Fibroblast of villous mesenchyme (primary cell): Measurements from ENCODE around the gene FOXP3. TPM values are rescaled to one million over a fixed set of nuclear protein-coding genes. Genes with fewer than 3 reads are reported as not detected.

ENCODE experiments used
- DNase-seq: peaks from one replicate; pipeline ENCODE4 v3.0.0-alpha.2; 2010; ENCODE audit warnings: low read depth
- H3K4me3 ChIP-seq: 2 replicates; pipeline ENCODE4 v1.5.1; 2011; ENCODE audit warnings: low read depth, mild to moderate bottlenecking, low read length
- total RNA-seq: library from RNA; depleted of rRNA; stranded (reverse); fragments of >200 nt; gene quantifications from 2 replicates; pipeline ENCODE4 v1.2.3, GENCODE V29; 2012
- TF ChIP-seq, protein P1 (sequence below): IDR thresholded peaks from 2 replicates; pipeline ENCODE4 v1.5.1; 2012; ENCODE audit warnings: low read depth, mild to moderate bottlenecking, low read length; ENCODE audit not compliant: insufficient read depth

Gene FOXP3
- total RNA-seq, 1 donor, result under 0.01 TPM

GRCh38 chrX:49204017-49204416 lies 60.5 kb downstream of the FOXP3 start:
- no peak overlapping the region for H3K4me3 ChIP-seq
- DNase-seq, result no peak
- TF ChIP-seq, protein P1, sequence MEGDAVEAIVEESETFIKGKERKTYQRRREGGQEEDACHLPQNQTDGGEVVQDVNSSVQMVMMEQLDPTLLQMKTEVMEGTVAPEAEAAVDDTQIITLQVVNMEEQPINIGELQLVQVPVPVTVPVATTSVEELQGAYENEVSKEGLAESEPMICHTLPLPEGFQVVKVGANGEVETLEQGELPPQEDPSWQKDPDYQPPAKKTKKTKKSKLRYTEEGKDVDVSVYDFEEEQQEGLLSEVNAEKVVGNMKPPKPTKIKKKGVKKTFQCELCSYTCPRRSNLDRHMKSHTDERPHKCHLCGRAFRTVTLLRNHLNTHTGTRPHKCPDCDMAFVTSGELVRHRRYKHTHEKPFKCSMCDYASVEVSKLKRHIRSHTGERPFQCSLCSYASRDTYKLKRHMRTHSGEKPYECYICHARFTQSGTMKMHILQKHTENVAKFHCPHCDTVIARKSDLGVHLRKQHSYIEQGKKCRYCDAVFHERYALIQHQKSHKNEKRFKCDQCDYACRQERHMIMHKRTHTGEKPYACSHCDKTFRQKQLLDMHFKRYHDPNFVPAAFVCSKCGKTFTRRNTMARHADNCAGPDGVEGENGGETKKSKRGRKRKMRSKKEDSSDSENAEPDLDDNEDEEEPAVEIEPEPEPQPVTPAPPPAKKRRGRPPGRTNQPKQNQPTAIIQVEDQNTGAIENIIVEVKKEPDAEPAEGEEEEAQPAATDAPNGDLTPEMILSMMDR, result no peak

GRCh38 chrX:49203536-49203935 lies 61.0 kb downstream of the FOXP3 start:
- DNase-seq, result no peak
- H3K4me3 ChIP-seq, result no peak overlapping the region

GRCh38 chrX:49202022-49202421 lies 62.5 kb downstream of the FOXP3 start:
- no peak overlapping the region for H3K4me3 ChIP-seq
- no peak for DNase-seq
- TF ChIP-seq, protein P1, result no peak

More at GRCh38 chrX:49203536-49203935, 61.0 kb downstream of the FOXP3 start:
- TF ChIP-seq, protein P1, result no peak

Other genes with a start within 250 kb of the FOXP3 start
- 37.1 and 45.1 TPM in 2 replicates for gene TFE3, start 221.4 kb downstream of the FOXP3 start, total RNA-seq
- gene CCDC120, start 205.7 kb downstream of the FOXP3 start, total RNA-seq, result 0.86 and 0.97 TPM in 2 replicates
- gene PRAF2, start 190.7 kb downstream of the FOXP3 start, total RNA-seq, result 12.6 and 15.1 TPM in 2 replicates
- gene WDR45, start 184.8 kb downstream of the FOXP3 start, total RNA-seq, result 46.6 and 56.0 TPM in 2 replicates
- gene GPKOW, start 141.0 kb downstream of the FOXP3 start, total RNA-seq, result 13.0 and 15.5 TPM in 2 replicates
- gene MAGIX, start 102.0 kb downstream of the FOXP3 start, total RNA-seq, result 1.9 and 2.2 TPM in 2 replicates
- gene PLP2, start 92.8 kb downstream of the FOXP3 start, total RNA-seq, result 19.0 and 29.6 TPM in 2 replicates
- gene PRICKLE3, start 78.3 kb downstream of the FOXP3 start, total RNA-seq, result 5.2 TPM in 2 replicates
- gene SYP, start 64.5 kb downstream of the FOXP3 start, total RNA-seq, result under 0.01 TPM in 1 of 2 replicates, not detected in the other
- not detected in 2 replicates for gene CACNA1F, start 31.4 kb downstream of the FOXP3 start, total RNA-seq
- gene CCDC22, start 29.2 kb downstream of the FOXP3 start, total RNA-seq, result 8.6 and 11.3 TPM in 2 replicates
- gene PPP1R3F, start 5.1 kb upstream of the FOXP3 start, total RNA-seq, result 5.2 and 5.6 TPM in 2 replicates
- not detected in 2 replicates for gene GAGE10, start 38.9 kb upstream of the FOXP3 start, total RNA-seq
- not detected in 2 replicates for gene GAGE12J, start 57.3 kb upstream of the FOXP3 start, total RNA-seq
- gene GAGE13, start 66.9 kb upstream of the FOXP3 start, total RNA-seq, result not detected in 2 replicates